Measurements from ENCODE around the gene RC3H2.

DNA sequence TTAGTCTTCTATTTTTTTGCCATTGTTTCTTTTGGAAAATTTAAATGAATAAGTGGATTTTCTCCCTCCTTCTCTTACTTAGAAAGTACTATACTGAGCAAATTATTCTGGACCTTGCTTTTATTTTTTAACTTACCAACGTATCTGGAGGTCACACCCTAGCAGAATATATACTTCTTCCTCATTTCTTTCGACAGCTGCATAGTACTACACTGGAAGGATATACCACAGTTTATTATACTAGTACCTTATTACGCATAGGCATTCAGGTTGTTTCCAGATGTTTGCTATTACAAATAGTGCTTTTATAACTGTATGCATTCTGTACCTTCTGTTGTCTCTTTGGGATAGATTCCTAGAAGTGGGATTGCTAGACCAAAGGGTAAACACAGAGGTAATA, 16.7 kb downstream of the RC3H2 start:
- TF ChIP-seq, protein P1, sequence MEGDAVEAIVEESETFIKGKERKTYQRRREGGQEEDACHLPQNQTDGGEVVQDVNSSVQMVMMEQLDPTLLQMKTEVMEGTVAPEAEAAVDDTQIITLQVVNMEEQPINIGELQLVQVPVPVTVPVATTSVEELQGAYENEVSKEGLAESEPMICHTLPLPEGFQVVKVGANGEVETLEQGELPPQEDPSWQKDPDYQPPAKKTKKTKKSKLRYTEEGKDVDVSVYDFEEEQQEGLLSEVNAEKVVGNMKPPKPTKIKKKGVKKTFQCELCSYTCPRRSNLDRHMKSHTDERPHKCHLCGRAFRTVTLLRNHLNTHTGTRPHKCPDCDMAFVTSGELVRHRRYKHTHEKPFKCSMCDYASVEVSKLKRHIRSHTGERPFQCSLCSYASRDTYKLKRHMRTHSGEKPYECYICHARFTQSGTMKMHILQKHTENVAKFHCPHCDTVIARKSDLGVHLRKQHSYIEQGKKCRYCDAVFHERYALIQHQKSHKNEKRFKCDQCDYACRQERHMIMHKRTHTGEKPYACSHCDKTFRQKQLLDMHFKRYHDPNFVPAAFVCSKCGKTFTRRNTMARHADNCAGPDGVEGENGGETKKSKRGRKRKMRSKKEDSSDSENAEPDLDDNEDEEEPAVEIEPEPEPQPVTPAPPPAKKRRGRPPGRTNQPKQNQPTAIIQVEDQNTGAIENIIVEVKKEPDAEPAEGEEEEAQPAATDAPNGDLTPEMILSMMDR (IDR thresholded peaks at IDR 0.05; ENCODE audit: borderline replicate concordance, extremely low read depth, low read length, poor library complexity, severe bottlenecking), result no peak
- TF ChIP-seq EZH2 (IDR thresholded peaks at IDR 0.05; ENCODE audit: borderline replicate concordance, low read depth, low read length, severe bottlenecking), result no peak

All from DND-41 (cell line).